Esophagus squamous epithelium (tissue), 4 donors: Measurements from ENCODE around the gene RNPC3.

Source experiments
- POLR2A ChIP-seq, 4 donors: fragments of 450-650 bp; IDR thresholded peaks; one replicate each; pipeline ENCODE4 v1.6.1; 2017; ENCODE audit warnings: antibody characterized with exemption in 4 of 4, mild to moderate bottlenecking in 4 of 4, moderate library complexity in 3 of 4
- TF ChIP-seq, protein P1 (sequence below), 6 experiments: fragments of 450-650 bp in 4 of 6; fragments of 200-600 bp in 2 of 6; sonication (generic) in 2 of 6; IDR thresholded peaks; one replicate each; pipeline ENCODE4 v1.5.1; 2016 to 2019; ENCODE audit warnings: antibody characterized with exemption in 6 of 6, mild to moderate bottlenecking in 4 of 6, moderate library complexity in 4 of 6

DNA sequence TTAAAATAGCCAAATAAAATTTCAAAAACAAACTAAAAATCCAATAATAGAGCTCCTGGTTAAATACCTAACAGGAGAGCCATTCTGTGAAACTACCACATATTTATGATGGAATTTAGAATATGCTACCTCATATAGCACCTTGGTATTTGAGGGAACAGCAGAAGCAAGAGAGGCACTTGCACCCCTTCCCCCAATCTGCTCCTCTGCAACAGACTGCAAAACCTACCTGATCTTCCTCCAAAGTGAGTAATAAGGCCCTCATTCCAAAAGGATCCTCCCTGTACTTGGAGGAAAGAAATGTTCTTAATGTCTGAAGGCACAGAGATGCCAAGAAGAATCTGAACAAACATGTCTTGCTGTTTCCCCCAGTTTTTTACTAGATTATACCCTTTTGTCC is 28.1 kb upstream of the RNPC3 start:
- TF ChIP-seq, protein P1, sequence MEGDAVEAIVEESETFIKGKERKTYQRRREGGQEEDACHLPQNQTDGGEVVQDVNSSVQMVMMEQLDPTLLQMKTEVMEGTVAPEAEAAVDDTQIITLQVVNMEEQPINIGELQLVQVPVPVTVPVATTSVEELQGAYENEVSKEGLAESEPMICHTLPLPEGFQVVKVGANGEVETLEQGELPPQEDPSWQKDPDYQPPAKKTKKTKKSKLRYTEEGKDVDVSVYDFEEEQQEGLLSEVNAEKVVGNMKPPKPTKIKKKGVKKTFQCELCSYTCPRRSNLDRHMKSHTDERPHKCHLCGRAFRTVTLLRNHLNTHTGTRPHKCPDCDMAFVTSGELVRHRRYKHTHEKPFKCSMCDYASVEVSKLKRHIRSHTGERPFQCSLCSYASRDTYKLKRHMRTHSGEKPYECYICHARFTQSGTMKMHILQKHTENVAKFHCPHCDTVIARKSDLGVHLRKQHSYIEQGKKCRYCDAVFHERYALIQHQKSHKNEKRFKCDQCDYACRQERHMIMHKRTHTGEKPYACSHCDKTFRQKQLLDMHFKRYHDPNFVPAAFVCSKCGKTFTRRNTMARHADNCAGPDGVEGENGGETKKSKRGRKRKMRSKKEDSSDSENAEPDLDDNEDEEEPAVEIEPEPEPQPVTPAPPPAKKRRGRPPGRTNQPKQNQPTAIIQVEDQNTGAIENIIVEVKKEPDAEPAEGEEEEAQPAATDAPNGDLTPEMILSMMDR (IDR thresholded peaks at IDR 0.05) = no peak
- no peak for TF ChIP-seq POLR2A (IDR thresholded peaks at IDR 0.05)
